HepG2 (cell line): ENCODE results near the gene SAYSD1. TPM values are rescaled to one million over a fixed set of nuclear protein-coding genes. Genes with fewer than 3 reads are reported as not detected.

ENCODE experiments used
- BATF2 ChIP-seq: sonication (generic); formaldehyde crosslinking; IDR thresholded peaks from 2 replicates; pipeline ENCODE4 v1.8.0; 2022; ENCODE audit warnings: mild to moderate bottlenecking, missing genetic modification reagents, moderate library complexity
- MATR3 ChIP-seq: sonication (generic); formaldehyde crosslinking; IDR thresholded peaks from 2 replicates; pipeline ENCODE4 v1.4.0; 2020; ENCODE audit warnings: missing genetic modification reagents
- SRSF4 ChIP-seq: fragments of 200-400 bp; formaldehyde crosslinking; IDR thresholded peaks from one replicate; pipeline ENCODE4 v1.6.1; 2018; ENCODE audit warnings: mild to moderate bottlenecking, low read depth, low read length, moderate library complexity; ENCODE audit not compliant: poor library complexity, severe bottlenecking
- ZNF441 ChIP-seq: sonication (generic); formaldehyde crosslinking; IDR thresholded peaks from 2 replicates; pipeline ENCODE4 v1.7.0; 2021; ENCODE audit warnings: missing genetic modification reagents, borderline replicate concordance
- ZNF451 ChIP-seq: sonication (generic); formaldehyde crosslinking; IDR thresholded peaks from 2 replicates; pipeline ENCODE4 v1.5.0; 2020; ENCODE audit warnings: mild to moderate bottlenecking, missing genetic modification reagents
- polyA plus RNA-seq, 8 experiments: library from polyadenylated mRNA; depleted of rRNA in 3 of 8; stranded (reverse) in 7 of 8; unstranded in 1 of 8; fragments of >200 nt; fragmentation: Illumina TruSeq in 4 of 8; extraction: Trizol in 4 of 8; gene quantifications; 2 replicates each; pipeline versions ENCODE4 v1.2.1 to v1.2.3, GENCODE V29; 2011 to 2016; ENCODE audit warnings: low read depth in 4 of 8, missing spikeins in 1 of 8, mixed read lengths in 1 of 8; ENCODE audit not compliant: insufficient read depth in 1 of 8
- total RNA-seq, 5 experiments: library from RNA; depleted of rRNA; stranded (reverse); fragments of >200 nt; fragmentation: Illumina TruSeq; extraction: Trizol; gene quantifications; 2 replicates each; pipeline ENCODE4 v1.2.3, GENCODE V29; 2016; ENCODE audit warnings: low read depth in 1 of 5
- TF ChIP-seq, protein P1 (sequence below): sonication (generic); formaldehyde crosslinking; IDR thresholded peaks from 2 replicates; pipeline ENCODE4 v1.9.0; 2021; ENCODE audit warnings: mild to moderate bottlenecking, missing genetic modification reagents

Gene SAYSD1
- total and polyA plus RNA-seq, 2 of the 13 experiments (the other 11 are each of a cell fraction or from before 2014, with no cell fraction given), result 10.1 to 16.0 TPM

GRCh38 chr6:39118921-39119320 is 3.9 kb upstream of the SAYSD1 start (continued):
- TF ChIP-seq, protein P1, sequence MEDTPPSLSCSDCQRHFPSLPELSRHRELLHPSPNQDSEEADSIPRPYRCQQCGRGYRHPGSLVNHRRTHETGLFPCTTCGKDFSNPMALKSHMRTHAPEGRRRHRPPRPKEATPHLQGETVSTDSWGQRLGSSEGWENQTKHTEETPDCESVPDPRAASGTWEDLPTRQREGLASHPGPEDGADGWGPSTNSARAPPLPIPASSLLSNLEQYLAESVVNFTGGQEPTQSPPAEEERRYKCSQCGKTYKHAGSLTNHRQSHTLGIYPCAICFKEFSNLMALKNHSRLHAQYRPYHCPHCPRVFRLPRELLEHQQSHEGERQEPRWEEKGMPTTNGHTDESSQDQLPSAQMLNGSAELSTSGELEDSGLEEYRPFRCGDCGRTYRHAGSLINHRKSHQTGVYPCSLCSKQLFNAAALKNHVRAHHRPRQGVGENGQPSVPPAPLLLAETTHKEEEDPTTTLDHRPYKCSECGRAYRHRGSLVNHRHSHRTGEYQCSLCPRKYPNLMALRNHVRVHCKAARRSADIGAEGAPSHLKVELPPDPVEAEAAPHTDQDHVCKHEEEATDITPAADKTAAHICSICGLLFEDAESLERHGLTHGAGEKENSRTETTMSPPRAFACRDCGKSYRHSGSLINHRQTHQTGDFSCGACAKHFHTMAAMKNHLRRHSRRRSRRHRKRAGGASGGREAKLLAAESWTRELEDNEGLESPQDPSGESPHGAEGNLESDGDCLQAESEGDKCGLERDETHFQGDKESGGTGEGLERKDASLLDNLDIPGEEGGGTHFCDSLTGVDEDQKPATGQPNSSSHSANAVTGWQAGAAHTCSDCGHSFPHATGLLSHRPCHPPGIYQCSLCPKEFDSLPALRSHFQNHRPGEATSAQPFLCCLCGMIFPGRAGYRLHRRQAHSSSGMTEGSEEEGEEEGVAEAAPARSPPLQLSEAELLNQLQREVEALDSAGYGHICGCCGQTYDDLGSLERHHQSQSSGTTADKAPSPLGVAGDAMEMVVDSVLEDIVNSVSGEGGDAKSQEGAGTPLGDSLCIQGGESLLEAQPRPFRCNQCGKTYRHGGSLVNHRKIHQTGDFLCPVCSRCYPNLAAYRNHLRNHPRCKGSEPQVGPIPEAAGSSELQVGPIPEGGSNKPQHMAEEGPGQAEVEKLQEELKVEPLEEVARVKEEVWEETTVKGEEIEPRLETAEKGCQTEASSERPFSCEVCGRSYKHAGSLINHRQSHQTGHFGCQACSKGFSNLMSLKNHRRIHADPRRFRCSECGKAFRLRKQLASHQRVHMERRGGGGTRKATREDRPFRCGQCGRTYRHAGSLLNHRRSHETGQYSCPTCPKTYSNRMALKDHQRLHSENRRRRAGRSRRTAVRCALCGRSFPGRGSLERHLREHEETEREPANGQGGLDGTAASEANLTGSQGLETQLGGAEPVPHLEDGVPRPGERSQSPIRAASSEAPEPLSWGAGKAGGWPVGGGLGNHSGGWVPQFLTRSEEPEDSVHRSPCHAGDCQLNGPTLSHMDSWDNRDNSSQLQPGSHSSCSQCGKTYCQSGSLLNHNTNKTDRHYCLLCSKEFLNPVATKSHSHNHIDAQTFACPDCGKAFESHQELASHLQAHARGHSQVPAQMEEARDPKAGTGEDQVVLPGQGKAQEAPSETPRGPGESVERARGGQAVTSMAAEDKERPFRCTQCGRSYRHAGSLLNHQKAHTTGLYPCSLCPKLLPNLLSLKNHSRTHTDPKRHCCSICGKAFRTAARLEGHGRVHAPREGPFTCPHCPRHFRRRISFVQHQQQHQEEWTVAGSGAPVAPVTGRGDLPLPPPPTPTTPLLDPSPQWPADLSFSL (CRISPR knock-in tag), result no peak
- TF ChIP-seq ZNF451 (CRISPR knock-in tag) (no peak), BATF2 (no peak), MATR3 (CRISPR knock-in tag) (no peak), SRSF4 (no peak), ZNF441 (CRISPR knock-in tag) (no peak)
